HL-60 (cell line): ENCODE measurements around the gene MYO5B.

Experiments used
- DNase-seq, 2 experiments: peaks; one replicate each; pipeline ENCODE4 v3.0.0-alpha.2; 2010 to 2020; ENCODE audit warnings: low read depth in 1 of 2, low spot score in 1 of 2
- H3K27ac ChIP-seq: fragments of 250-450 bp; sonication (Bioruptor Pico); replicated peaks from 2 replicates; pipeline ENCODE4 v1.5.1; 2020; ENCODE audit warnings: mild to moderate bottlenecking, moderate library complexity
- H3K27me3 ChIP-seq: fragments of 250-450 bp; sonication (Bioruptor Pico); 2 replicates; pipeline ENCODE4 v1.5.1; 2021; ENCODE audit warnings: mild to moderate bottlenecking, moderate library complexity; ENCODE audit not compliant: insufficient read depth, poor library complexity, severe bottlenecking
- H3K4me3 ChIP-seq: replicated peaks from 2 replicates; pipeline ENCODE4 v1.5.1; 2011; ENCODE audit warnings: mild to moderate bottlenecking, control low read depth, low read length; ENCODE audit not compliant: insufficient read depth
- GABPA ChIP-seq: IDR thresholded peaks from 2 replicates; pipeline ENCODE4 v1.6.1; 2012; ENCODE audit warnings: low read depth
- POLR2AphosphoS5 ChIP-seq: IDR thresholded peaks from 2 replicates; pipeline ENCODE4 v1.6.1; 2012; ENCODE audit warnings: low read depth
- REST ChIP-seq: IDR thresholded peaks from 2 replicates; pipeline ENCODE4 v1.6.1; 2012; ENCODE audit warnings: low read depth; ENCODE audit not compliant: insufficient replicate concordance
- SPI1 ChIP-seq: IDR thresholded peaks from 2 replicates; pipeline ENCODE4 v1.6.1; 2012; ENCODE audit warnings: low read depth, mild to moderate bottlenecking, borderline replicate concordance
- TF ChIP-seq, protein P1 (sequence below): IDR thresholded peaks from one replicate; pipeline ENCODE4 v1.5.1; 2011; ENCODE audit warnings: low read length, control low read depth, inconsistent platforms; ENCODE audit not compliant: insufficient read depth

The MYO5B gene

GRCh38 chr18:50193796-50194630, 934 bp downstream of the MYO5B start:
- DNase-seq = no peak
- H3K27ac ChIP-seq = no peak overlapping the region
- TF ChIP-seq SPI1 = no peak
- TF ChIP-seq, protein P1, sequence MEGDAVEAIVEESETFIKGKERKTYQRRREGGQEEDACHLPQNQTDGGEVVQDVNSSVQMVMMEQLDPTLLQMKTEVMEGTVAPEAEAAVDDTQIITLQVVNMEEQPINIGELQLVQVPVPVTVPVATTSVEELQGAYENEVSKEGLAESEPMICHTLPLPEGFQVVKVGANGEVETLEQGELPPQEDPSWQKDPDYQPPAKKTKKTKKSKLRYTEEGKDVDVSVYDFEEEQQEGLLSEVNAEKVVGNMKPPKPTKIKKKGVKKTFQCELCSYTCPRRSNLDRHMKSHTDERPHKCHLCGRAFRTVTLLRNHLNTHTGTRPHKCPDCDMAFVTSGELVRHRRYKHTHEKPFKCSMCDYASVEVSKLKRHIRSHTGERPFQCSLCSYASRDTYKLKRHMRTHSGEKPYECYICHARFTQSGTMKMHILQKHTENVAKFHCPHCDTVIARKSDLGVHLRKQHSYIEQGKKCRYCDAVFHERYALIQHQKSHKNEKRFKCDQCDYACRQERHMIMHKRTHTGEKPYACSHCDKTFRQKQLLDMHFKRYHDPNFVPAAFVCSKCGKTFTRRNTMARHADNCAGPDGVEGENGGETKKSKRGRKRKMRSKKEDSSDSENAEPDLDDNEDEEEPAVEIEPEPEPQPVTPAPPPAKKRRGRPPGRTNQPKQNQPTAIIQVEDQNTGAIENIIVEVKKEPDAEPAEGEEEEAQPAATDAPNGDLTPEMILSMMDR = no peak
- TF ChIP-seq POLR2AphosphoS5 = no peak
- TF ChIP-seq GABPA = no peak
- TF ChIP-seq REST = no peak
- peaks cover 61% of the 10 kb centered on the region for H3K27me3 ChIP-seq
- H3K4me3 ChIP-seq = peak overlapping the region; percentile 31

- Histone ChIP-seq H3K4me3 (no peak overlapping the region), H3K27ac (no peak overlapping the region), H3K27me3 (peaks cover 63% of the 10 kb centered on the region)
- TF ChIP-seq, protein P1 = no peak
- TF ChIP-seq GABPA = no peak
- TF ChIP-seq REST = no peak
- TF ChIP-seq SPI1 = no peak
- TF ChIP-seq POLR2AphosphoS5 = no peak
- DNase-seq = no peak
These were observed 1.8 kb downstream of the MYO5B start for GRCh38 chr18:50192995-50193795.

GRCh38 chr18:50190926-50191325, 4.0 kb downstream of the MYO5B start:
- Histone ChIP-seq H3K4me3 (no peak overlapping the region), H3K27ac (no peak overlapping the region), H3K27me3 (peaks cover 59% of the 10 kb centered on the region)
- TF ChIP-seq POLR2AphosphoS5 = no peak
- no peak for TF ChIP-seq GABPA
- no peak for TF ChIP-seq SPI1
- TF ChIP-seq, protein P1 = no peak
- TF ChIP-seq REST = no peak
- DNase-seq = no peak
